CD4-positive, alpha-beta memory T cell (primary cell): ENCODE results near the gene CARD11. TPM values are rescaled to one million over a fixed set of nuclear protein-coding genes. Genes with fewer than 3 reads are reported as not detected.

Source experiments
- CTCF ChIA-PET: fragments of 350-600 bp; sonication (Branson Sonifier 250); formaldehyde crosslinking; loops from one replicate; lab custom pipeline; 2021; ENCODE audit warnings: inconsistent platforms; ENCODE audit not compliant: partially characterized antibody; lab: Charles Lee
- POLR2A ChIA-PET: fragments of 350-600 bp; sonication (Branson Sonifier 250); formaldehyde crosslinking; loops from one replicate; lab custom pipeline; 2021; ENCODE audit not compliant: partially characterized antibody; lab: Charles Lee
- DNase-seq, 5 donors: peaks; one replicate each; pipeline versions ENCODE4 v3.0.0 to v3.0.0-alpha.2; 2020 to 2022; ENCODE audit warnings: mixed read lengths in 1 of 5
- H3K27ac ChIP-seq: one replicate; pipeline ENCODE4 v1.7.0; 2013; ENCODE audit warnings: low read depth, low read length
- H3K27me3 ChIP-seq: 2 replicates; pipeline ENCODE4 v1.7.0; 2013; ENCODE audit warnings: mild to moderate bottlenecking, low read length, moderate library complexity; ENCODE audit not compliant: insufficient read depth
- H3K36me3 ChIP-seq: 2 replicates; pipeline ENCODE4 v1.7.0; 2013; ENCODE audit warnings: mild to moderate bottlenecking, low read length, moderate library complexity; ENCODE audit not compliant: insufficient read depth
- H3K4me1 ChIP-seq: 2 replicates; pipeline ENCODE4 v1.7.0; 2013; ENCODE audit warnings: mild to moderate bottlenecking, low read length, moderate library complexity; ENCODE audit not compliant: insufficient read depth
- H3K4me3 ChIP-seq, 2 donors: one replicate each; pipeline ENCODE4 v1.7.0; 2013; ENCODE audit warnings: low read length in 2 of 2, mild to moderate bottlenecking in 1 of 2
- H3K9me3 ChIP-seq, 2 donors: one replicate each; pipeline ENCODE4 v1.7.0; 2013; ENCODE audit warnings: low read length in 2 of 2, control low read depth in 1 of 2; ENCODE audit not compliant: control insufficient read depth in 1 of 2
- H3K27ac Mint-ChIP-seq, 7 donors: one replicate each; pipeline ENCODE4 v1.8.0; 2020 to 2021; ENCODE audit warnings: mixed read lengths in 7 of 7, mild to moderate bottlenecking in 6 of 7, inconsistent platforms in 3 of 7, moderate library complexity in 3 of 7
- H3K27me3 Mint-ChIP-seq, 2 donors: one replicate each; pipeline ENCODE4 v1.8.0; 2020 to 2021; ENCODE audit warnings: mixed read lengths in 2 of 2
- H3K36me3 Mint-ChIP-seq, 2 donors: one replicate each; pipeline ENCODE4 v1.8.0; 2020 to 2021; ENCODE audit warnings: mixed read lengths in 2 of 2, inconsistent platforms in 1 of 2, mild to moderate bottlenecking in 1 of 2
- H3K4me1 Mint-ChIP-seq, 4 donors: one replicate each; pipeline ENCODE4 v1.8.0; 2020 to 2021; ENCODE audit warnings: mixed read lengths in 4 of 4, mild to moderate bottlenecking in 1 of 4
- H3K4me3 Mint-ChIP-seq, 8 donors: one replicate each; pipeline ENCODE4 v1.8.0; 2020 to 2021; ENCODE audit warnings: mixed read lengths in 8 of 8, mild to moderate bottlenecking in 7 of 8, moderate library complexity in 6 of 8, inconsistent platforms in 3 of 8
- H3K9me3 Mint-ChIP-seq, 8 donors: one replicate each; pipeline ENCODE4 v1.8.0; 2020 to 2021; ENCODE audit warnings: mixed read lengths in 8 of 8, mild to moderate bottlenecking in 5 of 8, inconsistent platforms in 3 of 8, moderate library complexity in 1 of 8
- intact Hi-C: fragments of 100-400 bp; cut with micrococcal nuclease; formaldehyde crosslinking; loops from one replicate; pipeline ENCODE4 v1.15.1; 2023
- polyA plus RNA-seq, 2 donors: library from polyadenylated mRNA; unstranded; fragments of 300-500 nt; fragmentation: Illumina TruSeq; gene quantifications; one replicate each; pipeline ENCODE4 v1.2.3, GENCODE V29; 2021
- total RNA-seq, 2 experiments: library from RNA; stranded (reverse); gene quantifications; one replicate each; pipeline ENCODE4 v1.2.3, GENCODE V29; 2021

Gene CARD11
- total and polyA plus RNA-seq, 4 experiments from 2014 or later: 4.9 to 136 (median 85.3) TPM

DNA sequence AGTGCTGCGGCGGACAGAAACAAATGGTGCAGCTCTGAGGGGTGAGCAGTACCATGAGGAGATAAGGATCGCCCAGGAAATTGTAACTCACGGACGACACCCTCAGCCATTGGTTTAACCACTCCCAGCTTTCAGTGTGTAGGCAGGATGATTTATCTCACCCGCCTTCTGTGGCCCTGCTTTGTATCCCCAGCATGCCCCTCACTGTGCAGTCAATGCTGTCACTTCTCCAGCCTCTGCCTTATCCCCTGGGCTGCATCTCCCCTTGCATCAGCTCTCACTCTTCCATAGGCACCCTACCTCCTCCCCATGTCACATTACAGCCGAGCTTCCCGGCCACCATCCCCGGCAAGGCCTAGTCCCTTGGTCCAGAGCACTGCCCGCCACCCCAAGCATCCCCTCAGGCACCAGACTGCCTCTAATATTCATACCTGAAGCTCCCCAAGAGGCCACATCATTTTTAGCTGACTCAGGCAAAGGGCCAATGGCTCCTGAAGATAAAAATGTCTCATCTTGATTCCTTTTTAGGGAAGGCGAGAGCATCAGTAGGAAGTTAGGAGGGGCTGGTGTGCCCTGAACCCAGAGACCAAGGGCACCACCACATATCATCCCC lies 77.1 kb downstream of the CARD11 start:
- H3K27me3 ChIP-seq: no peaks in the 10 kb centered on the region
- peaks cover 5% of the 10 kb centered on the region for H3K36me3 ChIP-seq
- peaks cover 11 to 17% of the 10 kb centered on the region in 2 donors for H3K9me3 ChIP-seq
- no peak for DNase-seq
- Mint-ChIP-seq H3K4me3 (peak overlapping the region in 1 of 8 donors; percentile 32), H3K9me3 (peaks cover 2 to 32% (median 24%) of the 10 kb centered on the region in 8 donors), H3K27me3 (no peaks in the 10 kb centered on the region), H3K36me3 (peaks cover 30 to 34% of the 10 kb centered on the region in 2 donors), H3K27ac (peak overlapping the region in 2 of 7 donors; percentile 14 to 40), H3K4me1 (peaks cover 20 to 39% (median 28%) of the 10 kb centered on the region in 4 donors)
- intact Hi-C loops: no loop called here
- CTCF ChIA-PET: interaction anchor here (0.9 to 1.6 kb wide), 4 partner anchors 10 to 188 kb away, joined by 3 to 4 read pairs (median 3); no protein-coding TSS in a partner anchor
- H3K27ac ChIP-seq: no peak overlapping the region
- H3K4me1 ChIP-seq: peaks cover 19% of the 10 kb centered on the region
- H3K4me3 ChIP-seq: no peak overlapping the region
- POLR2A ChIA-PET: no interaction called here

DNA sequence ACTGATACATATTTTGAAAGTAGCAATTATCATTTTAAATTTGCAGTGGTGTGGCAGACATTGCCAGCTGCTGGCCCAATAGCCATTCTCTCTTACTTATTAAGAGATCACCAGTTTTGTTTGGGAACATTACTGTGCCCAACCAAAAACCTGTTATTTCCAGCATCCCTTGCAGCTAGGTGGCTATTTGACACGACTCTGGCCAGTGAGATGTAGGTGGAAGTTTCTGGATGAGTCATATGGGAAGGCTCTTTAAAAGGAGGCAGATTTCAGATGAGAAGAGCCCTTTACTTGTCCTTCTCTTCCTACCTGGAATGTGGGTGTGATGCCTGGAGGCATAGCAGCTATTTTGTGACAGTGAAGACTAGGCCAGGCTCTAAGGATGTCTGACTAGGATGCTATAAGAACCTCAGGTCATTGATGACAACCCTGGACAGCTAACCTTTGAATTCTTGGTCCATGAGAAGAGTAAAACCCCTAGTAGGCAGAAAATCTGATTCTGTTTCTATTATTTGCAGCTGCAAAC lies 77.9 kb downstream of the CARD11 start:
- Mint-ChIP-seq H3K27ac (peak overlapping the region in 2 of 7 donors; percentile 15 to 40), H3K36me3 (peaks cover 31 to 33% of the 10 kb centered on the region in 2 donors), H3K4me3 (no peak overlapping the region), H3K27me3 (no peaks in the 10 kb centered on the region), H3K9me3 (peaks cover 2 to 32% (median 24%) of the 10 kb centered on the region in 8 donors), H3K4me1 (peaks cover 20 to 41% (median 30%) of the 10 kb centered on the region in 4 donors)
- Histone ChIP-seq H3K4me1 (peaks cover 23% of the 10 kb centered on the region), H3K4me3 (no peak overlapping the region), H3K27me3 (no peaks in the 10 kb centered on the region), H3K9me3 (peaks cover 11 to 17% of the 10 kb centered on the region in 2 donors), H3K36me3 (peaks cover 5% of the 10 kb centered on the region), H3K27ac (no peak overlapping the region)
- ChIA-PET POLR2A (interaction anchor here (1.0 to 1.3 kb wide), 2 partner anchors 18 to 77 kb away, joined by 3 to 4 read pairs; no protein-coding TSS in a partner anchor), CTCF (interaction anchor here (1.1 to 1.6 kb wide), 4 partner anchors 9 to 189 kb away, joined by 3 to 5 read pairs (median 4); no protein-coding TSS in a partner anchor)
- DNase-seq: no peak
- intact Hi-C loops: no loop called here

DNA sequence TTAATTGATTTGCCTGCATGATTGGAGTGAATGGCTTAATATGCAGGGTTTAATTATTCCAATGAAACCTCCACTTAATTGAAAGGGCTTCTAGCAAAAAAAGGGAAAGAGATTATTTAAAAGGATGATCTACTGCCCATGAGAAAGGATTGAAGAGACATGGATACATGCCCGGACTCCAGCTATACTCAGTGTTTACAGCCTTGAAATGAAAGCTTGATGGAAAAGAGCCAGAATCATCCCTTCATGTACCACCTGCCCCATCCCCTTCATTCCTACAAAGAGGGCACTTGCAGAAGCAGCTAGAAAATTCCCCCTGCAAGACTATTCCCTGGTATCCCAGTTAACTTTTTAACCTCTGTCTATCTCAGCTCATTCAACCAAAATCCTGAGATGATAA lies 78.4 kb downstream of the CARD11 start:
- H3K27me3 ChIP-seq: no peaks in the 10 kb centered on the region
- CTCF ChIA-PET: interaction anchor here (0.9 to 1.6 kb wide), 6 partner anchors 8 to 189 kb away, joined by 3 to 5 read pairs (median 3); no protein-coding TSS in a partner anchor
- peaks cover 20 to 46% (median 33%) of the 10 kb centered on the region in 4 donors for H3K4me1 Mint-ChIP-seq
- peaks cover 27% of the 10 kb centered on the region for H3K4me1 ChIP-seq
- peak overlapping the region in 1 of 7 donors; percentile 40 for H3K27ac Mint-ChIP-seq
- H3K27me3 Mint-ChIP-seq: no peaks in the 10 kb centered on the region
- POLR2A ChIA-PET: interaction anchor here (0.8 to 1.3 kb wide), 4 partner anchors 8 to 78 kb away, joined by 3 to 4 read pairs (median 3); no protein-coding TSS in a partner anchor
- H3K4me3 ChIP-seq: no peak overlapping the region
- H3K4me3 Mint-ChIP-seq: peak overlapping the region in 1 of 8 donors; percentile 17
- DNase-seq: no peak
- H3K27ac ChIP-seq: no peak overlapping the region
- H3K9me3 Mint-ChIP-seq: peaks cover 2 to 32% (median 24%) of the 10 kb centered on the region in 8 donors
- peaks cover 5% of the 10 kb centered on the region for H3K36me3 ChIP-seq
- peaks cover 31 to 35% of the 10 kb centered on the region in 2 donors for H3K36me3 Mint-ChIP-seq
- H3K9me3 ChIP-seq: peaks cover 11 to 17% of the 10 kb centered on the region in 2 donors
- intact Hi-C loops: no loop called here

DNA sequence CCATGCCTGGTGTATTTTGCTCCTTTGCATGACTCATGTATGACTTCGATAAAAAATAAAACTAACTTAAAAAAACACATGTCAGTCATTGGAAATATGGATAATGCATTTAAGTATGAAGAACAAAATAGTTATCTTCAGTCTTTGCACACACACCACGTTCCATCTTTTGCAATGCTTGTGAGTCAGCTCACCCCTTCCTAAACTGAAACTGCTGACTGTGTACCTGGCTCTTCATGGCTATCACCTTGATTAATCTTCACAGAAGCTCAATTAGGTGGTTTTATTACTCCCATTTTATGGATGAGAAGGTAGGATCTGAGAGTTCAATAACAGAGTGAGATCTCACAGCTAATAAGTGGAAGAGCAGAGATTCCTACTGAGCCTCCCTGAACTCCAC lies 79.5 kb downstream of the CARD11 start:
- Mint-ChIP-seq H3K4me3 (no peak overlapping the region), H3K9me3 (peaks cover 2 to 32% (median 24%) of the 10 kb centered on the region in 8 donors), H3K27me3 (no peaks in the 10 kb centered on the region), H3K27ac (peak overlapping the region in 4 of 7 donors; percentile 8 to 81 (median 50)), H3K36me3 (peaks cover 31 to 37% of the 10 kb centered on the region in 2 donors), H3K4me1 (peaks cover 22 to 55% (median 38%) of the 10 kb centered on the region in 4 donors)
- Histone ChIP-seq H3K27me3 (no peaks in the 10 kb centered on the region), H3K36me3 (peaks cover 5% of the 10 kb centered on the region), H3K4me3 (no peak overlapping the region), H3K27ac (no peak overlapping the region), H3K4me1 (peaks cover 37% of the 10 kb centered on the region), H3K9me3 (peaks cover 11 to 17% of the 10 kb centered on the region in 2 donors)
- CTCF ChIA-PET: interaction anchor here (1.1 kb wide), 2 partner anchors 30 to 76 kb away, joined by 3 to 4 read pairs; no protein-coding TSS in a partner anchor
- POLR2A ChIA-PET: interaction anchor here (1.3 kb wide), 1 partner anchor 9 kb away, joined by 3 read pairs; no protein-coding TSS in a partner anchor
- intact Hi-C loops: no loop called here
- DNase-seq: no peak

DNA sequence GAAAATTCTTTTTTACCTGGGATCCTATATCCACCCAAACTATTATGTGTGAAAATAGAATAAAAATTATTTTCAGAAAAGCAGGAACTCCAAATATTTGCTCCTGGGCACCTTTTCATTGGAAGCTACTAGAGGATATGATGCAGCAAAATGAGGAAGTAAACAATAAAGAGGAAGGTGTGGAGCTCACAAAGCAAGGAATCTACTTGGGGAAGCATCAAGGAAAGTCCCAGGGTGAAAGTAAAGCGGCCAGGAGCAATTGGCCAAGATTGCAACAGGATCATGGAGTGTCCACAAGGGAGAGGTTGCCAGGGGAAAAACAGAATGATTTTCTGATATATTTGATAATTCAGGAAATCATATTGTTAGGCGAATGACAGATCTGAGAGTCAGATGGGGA lies 80.8 kb downstream of the CARD11 start:
- Mint-ChIP-seq H3K4me3 (no peak overlapping the region), H3K27ac (peak overlapping the region in 5 of 7 donors; percentile 42 to 92 (median 58)), H3K4me1 (peaks cover 26 to 66% (median 44%) of the 10 kb centered on the region in 4 donors), H3K9me3 (peaks cover 2 to 28% (median 21%) of the 10 kb centered on the region in 8 donors), H3K36me3 (peaks cover 38 to 50% of the 10 kb centered on the region in 2 donors), H3K27me3 (no peaks in the 10 kb centered on the region)
- Histone ChIP-seq H3K36me3 (peaks cover 17% of the 10 kb centered on the region), H3K27ac (no peak overlapping the region), H3K9me3 (peaks cover 11 to 17% of the 10 kb centered on the region in 2 donors), H3K4me1 (peaks cover 40% of the 10 kb centered on the region), H3K27me3 (no peaks in the 10 kb centered on the region), H3K4me3 (no peak overlapping the region)
- intact Hi-C loops: no loop called here
- CTCF ChIA-PET: no interaction called here
- DNase-seq: no peak
- POLR2A ChIA-PET: no interaction called here

DNA sequence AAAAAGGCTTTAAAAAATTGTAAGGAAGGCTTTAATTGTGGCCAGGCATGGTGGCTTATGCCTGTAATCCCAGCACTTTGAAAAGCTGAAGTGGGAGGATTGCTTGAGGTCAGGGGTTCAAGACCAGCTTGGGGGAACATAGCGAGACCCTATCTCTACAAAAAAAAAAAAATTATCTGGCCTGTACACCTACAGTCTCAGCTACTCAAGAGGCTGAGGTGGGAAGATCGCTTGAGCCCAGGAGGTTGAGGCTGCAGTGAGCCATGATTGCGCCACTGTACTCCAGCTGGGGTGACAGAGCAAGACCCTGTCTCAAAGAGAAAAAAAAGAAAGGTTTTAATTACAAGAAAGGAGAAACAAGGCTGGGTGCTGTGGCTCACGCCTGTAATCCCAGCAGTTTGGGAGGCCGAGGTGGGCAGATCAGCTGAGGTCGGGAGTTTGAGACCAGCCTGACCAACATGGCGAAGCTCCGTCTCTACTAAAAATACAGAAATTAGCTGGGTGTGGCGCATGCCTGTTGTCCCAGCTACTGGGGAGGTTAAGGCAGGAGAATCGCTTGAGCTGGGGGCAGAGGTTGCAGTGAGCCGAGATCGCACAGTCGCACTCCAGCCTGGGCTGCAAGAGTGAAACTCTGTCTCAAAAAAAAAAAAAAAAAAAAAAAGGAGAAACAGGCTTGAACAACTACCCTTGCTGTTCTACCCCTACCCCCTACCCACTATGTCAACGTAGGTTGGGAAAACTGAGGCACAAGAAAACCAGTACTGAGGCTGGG lies 83.7 kb downstream of the CARD11 start:
- Mint-ChIP-seq H3K36me3 (peaks cover 14 to 46% of the 10 kb centered on the region in 2 donors), H3K4me3 (peak overlapping the region in 2 of 8 donors; percentile 20 to 41), H3K27me3 (no peaks in the 10 kb centered on the region), H3K27ac (peak overlapping the region in 5 of 7 donors; percentile 51 to 92 (median 77)), H3K4me1 (peaks cover 29 to 78% (median 55%) of the 10 kb centered on the region in 4 donors), H3K9me3 (peaks cover 0 to under 1% (median 0%) of the 10 kb centered on the region in 8 donors)
- Histone ChIP-seq H3K27me3 (no peaks in the 10 kb centered on the region), H3K4me3 (no peak overlapping the region), H3K4me1 (peaks cover 56% of the 10 kb centered on the region), H3K9me3 (no peaks in the 10 kb centered on the region), H3K36me3 (peaks cover 25% of the 10 kb centered on the region), H3K27ac (no peak overlapping the region)
- ChIA-PET POLR2A (no interaction called here), CTCF (no interaction called here)
- DNase-seq: no peak
- intact Hi-C loops: loop anchor here (10.0 kb wide), 3 partner anchors 65 to 195 kb away; no protein-coding TSS in a partner anchor
